GM18498 (cell line): ENCODE results near the gene KEAP1.
A peak's percentile ranks its signal among the peaks of the same experiment; 100 is the strongest.
"Not testable (repeated sequence)": the region's sequence is repeated elsewhere in the genome, so short reads cannot be mapped to it uniquely, and the experiment has no call there.

Experiments
- ATAC-seq: cut with Tn5 transposase; IDR thresholded peaks from one replicate; pipeline ENCODE4 v1.9.1; 2021; ENCODE audit warnings: mild to moderate bottlenecking, moderate library complexity; ENCODE audit not compliant: unreplicated experiment

KEAP1 gene

DNA sequence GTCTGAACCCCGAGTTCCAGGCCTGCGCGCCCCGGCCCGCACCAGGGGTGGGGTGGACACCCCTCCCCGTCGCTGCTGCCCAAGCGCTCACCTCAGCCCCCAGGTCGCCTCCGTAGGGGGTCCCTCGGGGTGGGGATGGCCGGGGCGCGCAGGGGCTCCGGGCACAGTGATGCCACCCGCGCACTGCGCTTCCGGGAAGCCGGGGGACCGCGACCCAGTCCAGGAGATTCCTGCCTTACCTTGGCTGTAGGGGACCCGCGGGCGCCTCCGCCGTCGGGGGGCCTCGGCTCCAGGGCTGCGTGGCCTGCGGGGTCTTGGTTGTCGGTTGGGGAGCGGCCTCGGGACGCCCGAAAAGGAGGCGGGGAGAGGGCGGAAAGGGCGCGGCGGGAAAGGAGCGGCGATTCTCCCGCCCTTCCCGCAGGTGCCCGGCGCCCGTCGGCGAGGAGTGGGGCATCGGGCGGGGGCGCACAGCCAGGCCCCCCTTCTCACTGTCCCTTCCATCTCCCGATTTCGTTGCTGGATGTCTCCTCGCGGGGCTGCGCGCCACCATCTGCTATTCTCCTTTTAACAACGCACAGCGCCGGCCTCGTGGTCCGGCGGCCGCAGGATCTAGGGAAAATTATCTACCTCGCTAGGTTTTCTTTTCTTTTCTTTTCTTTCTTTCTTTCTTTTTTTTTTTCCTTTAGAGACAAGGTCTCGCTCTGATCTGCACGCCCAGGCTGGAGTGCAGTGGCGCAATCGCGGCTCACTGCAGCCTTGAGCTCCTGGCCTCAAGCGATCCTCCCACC, at the start of gene KEAP1:
TSS of gene KEAP1 (minus strand) at position 355 of the 788 bp plus-strand sequence. CDS start 3,323 bp downstream, outside the sequence.
- ATAC-seq: no peak

DNA sequence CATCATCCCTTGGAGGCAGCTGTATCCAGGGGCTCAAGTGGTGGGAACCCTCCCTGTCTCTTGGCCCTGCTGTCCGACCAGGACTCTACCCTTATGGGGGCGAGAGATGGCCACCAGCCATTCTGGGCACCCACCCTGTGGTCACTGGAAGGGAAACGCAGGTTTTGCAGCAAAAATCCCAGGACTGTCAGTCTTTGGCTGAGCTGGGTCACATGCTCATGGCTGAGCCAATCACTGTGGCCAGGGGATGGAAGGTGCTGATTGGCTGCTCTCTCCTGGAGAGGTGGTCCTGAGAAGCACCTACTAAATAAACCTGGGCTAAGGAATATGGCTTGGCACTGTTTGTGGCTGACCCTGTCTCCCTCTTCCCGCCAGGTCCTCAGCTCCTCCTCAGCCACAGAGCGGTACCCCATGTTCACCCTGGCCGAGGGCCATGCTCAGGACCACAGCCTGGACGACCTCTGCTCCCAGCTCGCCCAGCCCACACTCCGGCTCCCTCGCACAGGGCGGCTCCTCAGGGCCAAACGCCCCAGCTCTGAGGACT, 49.4 kb upstream of the KEAP1 start:
- ATAC-seq: no peak

DNA sequence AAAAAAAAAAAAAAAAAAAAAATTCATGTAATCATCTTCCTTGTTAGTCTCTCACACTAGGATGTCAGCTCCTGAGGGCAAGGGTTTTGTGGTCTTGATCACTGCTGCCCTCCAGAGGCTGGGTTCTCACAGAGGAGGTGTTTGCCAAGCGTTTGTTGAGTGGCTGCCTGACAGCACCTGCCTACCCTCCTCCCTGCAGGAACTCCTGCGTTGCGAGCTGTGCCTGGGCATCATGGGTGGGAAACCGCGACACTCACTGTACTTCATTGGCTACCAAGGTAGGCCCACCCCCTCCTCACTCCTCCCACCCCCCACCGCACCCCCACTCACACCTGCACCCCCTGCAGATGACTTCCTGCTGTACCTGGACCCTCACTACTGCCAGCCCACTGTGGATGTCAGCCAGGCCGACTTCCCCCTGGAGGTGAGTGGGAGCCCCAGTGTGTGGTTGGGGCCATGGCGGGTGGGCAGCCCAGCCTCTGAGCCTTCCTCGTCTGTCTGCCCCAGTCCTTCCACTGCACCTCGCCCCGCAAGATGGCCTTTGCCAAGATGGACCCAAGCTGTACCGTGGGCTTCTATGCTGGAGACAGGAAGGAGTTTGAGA, 48.6 kb upstream of the KEAP1 start:
- ATAC-seq: no peak

DNA sequence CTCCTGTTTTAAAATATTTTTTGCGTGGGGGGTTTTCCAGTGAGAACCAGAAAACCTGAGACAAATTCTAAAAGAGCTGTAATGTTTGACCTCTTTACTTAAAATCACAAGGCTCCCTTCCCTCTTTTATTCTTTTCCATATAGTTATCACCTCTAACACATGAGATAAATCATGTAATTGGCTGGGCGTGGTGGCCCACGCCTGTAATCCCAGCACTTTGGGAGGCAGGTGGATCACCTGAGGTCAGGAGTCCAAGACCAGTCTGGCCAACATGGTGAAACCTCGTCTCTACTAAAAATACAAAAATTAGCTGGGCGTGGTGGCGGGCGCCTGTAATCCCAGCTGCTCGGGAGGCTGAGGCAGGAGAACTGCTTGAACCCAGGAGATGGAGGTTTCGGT, 47.9 kb upstream of the KEAP1 start:
- not testable (repeated sequence) for ATAC-seq

DNA sequence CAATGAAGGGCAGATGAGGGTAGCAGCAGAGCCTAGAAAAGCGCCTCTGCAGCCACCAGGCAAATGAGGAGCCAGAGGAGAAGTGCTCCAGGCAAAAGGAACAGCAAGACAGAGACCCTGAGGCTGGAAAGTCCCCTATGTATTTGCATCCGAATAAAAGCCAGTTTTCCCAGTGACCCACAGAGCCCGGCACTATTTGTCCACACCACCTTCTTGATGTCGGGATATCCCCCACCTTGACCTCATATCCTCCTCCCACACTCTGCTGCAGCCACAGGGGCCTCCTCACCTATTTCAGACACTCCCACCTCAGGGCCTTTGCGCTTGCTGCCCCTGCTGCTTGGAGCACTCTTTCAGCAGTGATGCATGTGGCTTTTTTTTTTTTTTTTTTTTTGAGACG, 47.2 kb upstream of the KEAP1 start:
- no peak for ATAC-seq

DNA sequence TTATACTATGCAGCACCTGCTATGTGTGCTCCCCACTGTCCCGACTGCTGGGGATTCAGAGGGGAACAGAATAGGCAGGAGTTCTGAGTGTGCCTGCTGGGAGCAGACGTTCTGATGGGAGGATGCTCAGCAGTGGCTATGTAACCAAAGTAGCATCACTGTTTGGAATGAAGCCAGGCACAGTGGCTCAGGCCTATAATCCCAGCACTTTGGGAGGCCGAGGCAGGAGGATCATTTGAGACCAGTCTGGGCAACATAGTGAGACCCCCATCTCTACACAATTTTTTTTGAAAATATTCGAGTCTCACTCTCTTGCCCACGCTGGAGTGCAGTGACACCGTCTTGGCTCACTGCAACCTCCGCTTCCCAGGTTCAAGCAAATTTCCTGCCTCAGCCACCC, 46.6 kb upstream of the KEAP1 start:
- ATAC-seq: no peak

DNA sequence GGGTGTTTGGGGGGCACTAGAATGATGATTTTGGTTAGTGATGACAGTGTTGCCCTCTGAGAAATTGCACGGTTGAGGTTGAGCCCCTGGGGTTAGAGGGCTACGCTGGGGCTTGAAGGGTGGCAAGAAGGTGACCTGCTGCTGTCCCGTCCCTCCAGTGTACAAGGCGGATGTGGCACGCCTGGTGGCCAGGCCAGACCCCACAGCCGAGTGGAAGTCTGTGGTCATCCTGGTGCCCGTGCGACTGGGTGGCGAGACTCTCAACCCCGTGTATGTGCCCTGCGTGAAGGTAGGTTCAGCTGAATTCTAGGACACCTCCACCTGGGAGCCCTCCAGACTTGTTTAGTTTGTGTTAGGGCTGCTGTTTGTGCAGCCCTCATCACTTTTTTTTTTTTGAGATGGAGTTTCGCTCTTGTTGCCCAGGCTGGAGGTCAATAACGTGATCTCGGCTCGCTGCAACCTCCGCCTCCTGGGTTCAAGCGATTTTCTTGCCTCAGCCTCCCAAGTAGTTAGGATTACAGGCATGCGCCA, 45.7 kb upstream of the KEAP1 start:
- no peak for ATAC-seq

DNA sequence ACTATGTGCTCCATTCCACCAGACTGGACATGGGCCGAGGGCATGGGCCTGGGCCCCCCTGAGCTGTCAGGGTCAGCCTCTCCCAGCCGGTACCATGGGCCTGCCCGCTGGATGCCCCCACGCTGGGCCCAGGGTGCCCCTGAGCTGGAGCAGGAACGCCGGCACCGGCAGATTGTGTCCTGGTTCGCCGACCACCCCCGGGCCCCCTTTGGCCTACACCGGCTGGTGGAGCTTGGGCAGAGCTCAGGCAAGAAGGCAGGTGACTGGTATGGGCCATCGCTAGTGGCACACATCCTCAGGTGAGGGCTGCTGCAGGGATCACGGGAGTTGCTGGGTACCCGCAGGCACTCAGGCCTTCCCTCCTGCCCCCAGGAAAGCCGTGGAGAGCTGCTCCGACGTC, 43.7 kb upstream of the KEAP1 start:
- ATAC-seq: no peak

DNA sequence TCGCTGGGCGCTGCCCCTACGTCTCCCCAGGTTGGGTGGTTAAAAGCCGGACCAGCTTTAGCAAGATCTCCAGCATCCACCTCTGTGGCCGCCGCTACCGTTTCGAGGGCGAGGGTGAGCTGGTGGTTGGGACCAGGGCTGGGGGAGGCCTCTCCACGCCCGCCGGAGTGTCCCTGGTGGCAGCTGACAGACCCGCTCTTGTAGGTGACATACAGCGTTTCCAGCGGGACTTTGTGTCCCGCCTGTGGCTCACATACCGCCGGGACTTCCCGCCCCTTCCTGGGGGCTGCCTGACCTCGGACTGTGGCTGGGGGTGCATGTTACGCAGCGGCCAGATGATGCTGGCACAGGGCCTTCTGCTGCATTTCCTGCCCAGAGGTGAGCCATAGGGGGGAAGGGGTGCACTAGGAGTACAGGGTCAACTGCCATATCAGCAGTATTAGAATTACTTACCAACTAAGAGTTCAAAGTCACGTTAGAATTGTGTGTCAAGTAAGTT, 41.6 kb upstream of the KEAP1 start:
- ATAC-seq: no peak

DNA sequence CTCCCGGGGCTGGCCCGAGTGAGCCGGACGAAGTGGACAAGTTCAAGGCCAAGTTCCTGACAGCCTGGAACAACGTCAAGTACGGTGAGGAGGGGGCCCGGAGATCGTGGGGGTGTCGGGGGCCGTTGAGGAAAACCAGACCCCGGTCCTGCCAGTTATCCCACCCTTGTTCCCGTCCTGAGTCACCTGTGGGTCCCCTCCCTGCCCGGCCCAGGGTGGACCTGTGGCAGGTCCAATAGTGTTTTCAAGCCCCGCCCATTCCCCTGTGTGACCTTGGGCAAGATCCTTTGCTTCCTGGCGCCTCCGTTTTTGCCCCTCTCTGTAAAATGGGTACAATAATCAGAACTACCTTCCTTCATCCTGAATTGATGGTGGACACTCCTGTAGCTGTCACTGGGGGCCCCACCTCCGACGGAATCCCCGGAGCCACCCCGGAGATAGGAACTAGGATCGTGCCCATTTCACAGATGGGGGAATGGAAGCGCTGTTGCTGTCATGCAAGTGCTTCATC, 41.1 kb upstream of the KEAP1 start:
- ATAC-seq: peak; percentile 13

DNA sequence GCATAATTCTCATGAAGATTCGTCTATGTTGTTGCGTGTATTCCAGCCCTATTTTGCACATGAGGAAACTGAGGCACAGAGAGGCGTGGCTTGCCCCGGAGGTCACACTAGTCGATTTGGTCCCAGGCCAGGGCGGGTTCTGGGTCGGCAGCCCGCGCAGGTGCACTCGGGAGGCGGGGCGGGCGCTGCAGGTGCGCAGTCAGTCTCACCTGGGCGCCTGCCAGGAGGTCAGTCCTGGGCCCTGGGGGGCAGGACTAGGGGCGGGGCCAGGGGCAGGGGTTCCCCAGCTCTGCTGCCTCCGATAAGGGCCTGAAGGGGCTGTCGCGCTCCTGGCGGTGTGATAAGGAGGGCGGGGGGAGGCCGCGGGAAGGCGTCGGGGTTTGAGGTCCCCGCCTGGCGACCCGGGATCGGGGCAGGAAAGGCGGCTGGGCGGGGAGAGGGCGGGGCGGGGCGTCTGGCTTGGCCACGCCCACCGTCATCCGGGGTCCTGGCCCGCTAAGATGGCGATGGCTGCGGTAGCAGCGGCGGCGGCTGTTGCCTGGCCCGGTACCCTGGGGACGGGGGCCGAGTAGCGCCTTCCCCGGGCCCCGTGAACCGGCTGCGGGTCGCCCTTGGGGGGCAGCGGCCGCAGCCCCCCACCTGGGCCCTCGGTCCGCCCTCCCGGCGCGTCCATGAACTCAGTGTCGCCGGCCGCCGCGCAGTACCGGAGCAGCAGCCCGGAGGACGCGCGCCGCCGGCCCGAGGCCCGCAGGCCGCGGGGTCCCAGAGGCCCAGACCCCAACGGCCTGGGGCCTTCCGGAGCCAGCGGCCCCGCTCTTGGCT, 40.5 kb upstream of the KEAP1 start, which contains the start of gene ATG4D:
TSS of gene ATG4D (plus strand) at position 485 of the 822 bp plus-strand sequence. CDS start at position 672, 187 bp downstream.
- ATAC-seq: peak; percentile 73

DNA sequence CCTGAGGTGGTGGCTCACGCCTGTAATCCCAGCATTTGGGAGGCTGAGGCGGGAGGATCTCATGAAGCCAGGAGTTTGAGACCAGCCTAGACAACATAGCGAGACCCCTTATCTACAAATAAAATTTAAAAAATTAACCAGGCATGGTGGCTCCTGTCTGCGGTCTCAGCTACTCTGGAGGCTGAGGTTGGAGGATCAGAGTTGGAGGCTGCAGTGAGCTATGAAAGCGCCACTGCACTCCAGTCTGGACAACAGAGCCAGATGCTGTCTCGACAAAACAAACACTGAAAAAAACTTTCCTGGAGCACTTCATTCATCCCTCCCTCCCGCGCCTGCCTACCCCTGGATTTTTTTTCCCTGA, 39.9 kb upstream of the KEAP1 start:
- ATAC-seq: no peak

DNA sequence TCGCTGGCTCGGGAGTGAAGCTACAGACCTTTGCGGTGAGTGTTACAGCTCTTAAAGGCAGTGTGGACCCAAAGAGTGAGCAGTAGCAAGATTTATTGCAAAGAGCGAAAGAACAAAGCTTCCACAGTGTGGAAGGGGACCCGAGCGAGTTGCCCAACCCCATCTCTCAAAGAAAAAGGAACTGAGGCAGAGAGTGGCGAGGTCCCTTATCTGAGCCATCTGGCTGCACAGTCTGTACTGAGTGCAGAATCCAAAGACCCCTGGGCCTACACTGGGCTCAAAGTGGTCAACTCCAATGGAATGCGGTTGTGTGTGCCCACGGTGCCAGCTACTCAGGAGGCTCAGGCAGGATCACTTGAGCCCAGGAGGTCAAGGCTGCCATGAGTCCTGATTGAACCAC, 35.9 kb upstream of the KEAP1 start:
- ATAC-seq: not testable (repeated sequence)

DNA sequence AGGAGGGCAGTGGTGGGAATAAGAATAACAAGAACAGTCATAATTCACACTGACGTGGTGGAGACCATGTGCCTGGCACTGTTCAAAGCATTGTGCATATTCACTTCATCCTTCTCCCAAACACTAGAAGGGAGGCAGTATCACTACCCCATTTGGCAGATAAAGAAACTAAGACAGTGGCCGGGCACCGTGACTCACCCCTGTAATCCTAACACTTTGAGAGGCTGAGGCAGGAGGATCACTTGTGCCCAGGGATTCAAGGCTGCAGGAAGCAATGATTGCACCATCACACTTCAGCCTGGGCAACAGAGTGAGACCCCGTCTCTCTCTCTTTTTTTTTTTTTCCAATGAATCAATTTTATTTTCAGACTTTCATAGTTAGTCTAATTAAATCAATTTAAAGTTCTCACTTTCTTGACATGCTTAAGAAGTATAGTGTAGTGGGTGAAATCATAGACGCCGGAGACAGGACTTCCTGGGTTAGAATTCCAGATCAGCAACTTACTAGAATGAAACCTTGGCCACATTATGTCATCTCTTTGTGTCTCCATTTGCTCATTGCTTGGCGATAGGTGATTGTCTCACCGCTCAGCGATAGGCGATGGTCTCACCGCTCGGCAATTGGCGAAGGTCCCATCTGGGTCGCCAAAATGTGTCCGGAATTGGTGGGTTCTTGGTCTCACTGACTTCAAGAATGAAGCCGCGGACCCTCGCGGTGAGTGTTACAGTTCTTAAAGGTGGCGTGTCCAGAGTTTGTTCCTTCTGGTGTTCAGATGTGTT, 35.2 kb upstream of the KEAP1 start:
- no peak for ATAC-seq

DNA sequence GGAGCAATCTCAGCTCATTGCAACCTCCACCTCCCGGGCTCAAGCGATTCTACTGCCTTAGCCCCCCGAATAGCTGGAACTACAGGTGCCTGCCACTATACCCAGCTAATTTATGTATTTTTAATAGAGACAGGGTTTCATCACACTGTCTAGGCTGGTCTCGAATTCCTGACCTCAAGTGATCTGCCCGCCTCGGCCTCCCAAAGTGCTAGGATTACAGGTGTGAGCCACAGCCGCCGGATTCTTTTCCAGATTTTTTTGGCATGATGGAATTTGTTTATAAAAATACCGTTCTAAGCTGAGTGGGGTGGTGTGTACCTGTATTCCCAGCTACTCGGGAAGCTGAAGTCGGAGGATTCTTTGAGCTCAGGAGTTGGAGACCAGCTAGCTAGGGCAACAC, 34.5 kb upstream of the KEAP1 start:
- no peak for ATAC-seq

DNA sequence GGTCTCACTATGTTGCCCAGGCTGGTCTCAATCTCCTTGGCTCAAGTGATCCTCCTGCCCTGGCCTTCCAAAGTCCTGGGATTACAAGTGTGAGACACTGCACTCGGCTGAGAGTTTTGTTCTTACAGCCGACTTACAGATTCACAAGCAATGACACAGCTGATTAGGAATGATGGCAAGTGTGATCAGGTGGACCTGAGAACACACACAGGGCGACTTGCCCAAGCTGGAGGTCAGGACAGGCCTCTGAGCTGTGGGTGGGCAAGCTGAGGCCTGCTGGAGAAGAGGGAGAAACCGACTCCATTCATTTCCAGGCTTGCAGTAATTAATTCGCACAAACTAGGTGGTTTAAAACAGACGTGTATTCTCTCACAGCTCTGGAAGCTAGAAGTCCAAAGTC, 32.5 kb upstream of the KEAP1 start:
- no peak for ATAC-seq

DNA sequence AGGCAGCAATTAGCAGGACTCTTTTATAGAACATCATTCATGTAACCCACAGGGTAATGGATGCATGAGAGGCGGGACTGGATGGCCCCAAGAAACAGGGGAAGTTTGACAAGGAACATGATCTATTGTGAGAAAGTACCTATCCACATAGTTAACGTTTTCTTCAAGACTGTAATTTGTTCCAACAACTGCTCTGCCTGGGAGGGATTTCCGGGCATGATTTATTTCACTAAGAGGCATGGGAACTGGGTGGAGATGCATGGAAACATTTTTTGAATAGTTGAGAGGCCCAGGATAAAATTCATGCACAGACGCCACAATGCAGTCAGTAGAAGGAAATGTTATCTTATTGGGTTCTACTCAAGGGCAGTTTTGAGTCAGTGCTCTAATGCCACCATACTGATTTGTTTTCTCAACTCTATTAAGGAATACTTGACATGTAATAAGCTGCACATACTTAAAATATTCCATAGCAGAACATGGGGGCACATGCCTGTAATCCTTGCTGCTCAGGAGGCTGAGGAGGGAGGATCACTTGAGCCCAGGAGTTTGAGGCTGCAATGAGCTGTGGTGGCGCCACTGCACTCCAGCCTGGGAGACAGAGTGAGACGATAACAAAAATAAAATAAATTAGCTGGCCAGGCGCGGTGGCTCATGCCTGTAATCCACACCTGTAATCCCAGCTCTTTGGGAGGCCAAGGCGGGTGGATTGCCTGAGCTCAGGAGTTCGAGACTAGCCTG, 30.7 kb upstream of the KEAP1 start:
- no peak for ATAC-seq

DNA sequence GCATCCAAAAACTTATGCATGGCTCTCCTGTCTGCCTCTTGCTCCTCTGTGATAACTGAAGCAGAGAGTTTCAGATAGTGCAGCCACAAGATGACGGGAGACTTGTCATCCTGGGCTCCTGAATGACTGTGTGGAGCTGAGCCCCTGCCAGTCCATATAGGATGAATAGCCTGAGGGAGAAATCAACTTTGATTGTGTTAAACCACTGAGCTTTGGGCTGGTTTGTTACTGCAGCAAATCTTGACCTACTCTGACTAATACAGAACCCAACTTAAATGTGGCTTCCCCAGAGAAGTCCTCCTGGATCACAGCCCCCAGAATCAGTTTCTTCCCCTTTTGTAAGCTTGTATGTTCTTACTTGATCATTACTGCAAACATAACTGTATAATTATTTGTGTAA, 29.3 kb upstream of the KEAP1 start:
- ATAC-seq: no peak

DNA sequence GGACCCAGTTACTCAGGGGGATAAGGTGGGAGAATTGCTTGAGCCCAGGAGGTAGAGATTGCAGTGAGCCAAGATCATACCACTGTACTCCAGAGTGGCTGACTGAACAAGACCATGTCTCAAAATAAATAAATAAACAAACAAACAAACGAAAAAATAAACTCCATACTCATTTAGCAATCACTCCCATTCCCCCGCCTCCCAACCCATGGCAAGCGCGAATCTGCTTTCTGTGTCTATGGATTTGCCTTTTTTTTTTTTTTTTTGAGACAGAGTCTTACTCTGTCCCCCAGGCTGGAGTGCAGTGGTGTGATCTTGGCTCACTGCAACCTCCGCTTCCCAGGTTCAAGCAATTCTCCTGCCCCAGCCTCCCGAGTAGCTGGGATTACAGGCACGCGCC, 23.7 kb upstream of the KEAP1 start:
- not testable (repeated sequence) for ATAC-seq
